Neural crest cell (in vitro differentiated cells): ENCODE data around the gene AFAP1. TPM values are rescaled to one million over a fixed set of nuclear protein-coding genes. Genes with fewer than 3 reads are reported as not detected.

Source experiments
- DNase-seq: peaks from one replicate; pipeline ENCODE4 v3.0.0; 2021; ENCODE audit warnings: low read depth, mixed read lengths, low spot score
- H3K27ac Mint-ChIP-seq: one replicate; pipeline ENCODE4 v1.8.0; 2021; ENCODE audit warnings: mild to moderate bottlenecking, mixed read lengths; ENCODE audit not compliant: unreplicated experiment
- H3K27me3 Mint-ChIP-seq: 2 replicates; pipeline ENCODE4 v1.8.0; 2021; ENCODE audit warnings: low read depth, mild to moderate bottlenecking, mixed read lengths
- H3K36me3 Mint-ChIP-seq: 2 replicates; pipeline ENCODE4 v1.8.0; 2021; ENCODE audit warnings: low read depth, mild to moderate bottlenecking, mixed read lengths
- H3K4me1 Mint-ChIP-seq: 2 replicates; pipeline ENCODE4 v1.8.0; 2021; ENCODE audit warnings: mixed read lengths
- H3K4me3 Mint-ChIP-seq: one replicate; pipeline ENCODE4 v1.8.0; 2021; ENCODE audit warnings: mild to moderate bottlenecking, mixed read lengths
- H3K9me3 Mint-ChIP-seq: 2 replicates; pipeline ENCODE4 v1.8.0; 2021; ENCODE audit warnings: mixed read lengths
- CTCF ChIP-seq: fragments of 200-600 bp; sonication (generic); conservative IDR thresholded peaks from 2 replicates; pipeline ENCODE4 v1.5.0; 2021; ENCODE audit warnings: antibody characterized with exemption, mild to moderate bottlenecking
- total RNA-seq: library from RNA; stranded (reverse); gene quantifications from 2 replicates; pipeline ENCODE4 v1.2.1, GENCODE V29; 2021

Gene AFAP1
- total RNA-seq, 1 donor from 2014 or later = 28.1 TPM

GRCh38 chr4:7815981-7816380 is 123.7 kb downstream of the AFAP1 start:
- Mint-ChIP-seq H3K27me3 (no peaks in the 10 kb centered on the region), H3K9me3 (no peaks in the 10 kb centered on the region), H3K4me3 (no peak overlapping the region), H3K27ac (no peak overlapping the region), H3K36me3 (peaks cover 15% of the 10 kb centered on the region), H3K4me1 (peaks cover 21% of the 10 kb centered on the region)
- no peak for DNase-seq
- no peak for TF ChIP-seq CTCF

GRCh38 chr4:7815562-7815961 is 124.1 kb downstream of the AFAP1 start:
- DNase-seq = no peak
- H3K4me1 Mint-ChIP-seq = peaks cover 21% of the 10 kb centered on the region
- peaks cover 15% of the 10 kb centered on the region for H3K36me3 Mint-ChIP-seq
- H3K27me3 Mint-ChIP-seq = no peaks in the 10 kb centered on the region
- no peak overlapping the region for H3K27ac Mint-ChIP-seq
- no peak overlapping the region for H3K4me3 Mint-ChIP-seq
- no peaks in the 10 kb centered on the region for H3K9me3 Mint-ChIP-seq
- TF ChIP-seq CTCF = no peak

GRCh38 chr4:7814451-7814850 is 125.2 kb downstream of the AFAP1 start:
- Mint-ChIP-seq H3K36me3 (peaks cover 18% of the 10 kb centered on the region), H3K27me3 (no peaks in the 10 kb centered on the region), H3K4me1 (peaks cover 20% of the 10 kb centered on the region), H3K9me3 (no peaks in the 10 kb centered on the region), H3K27ac (no peak overlapping the region), H3K4me3 (no peak overlapping the region)
- no peak for TF ChIP-seq CTCF
- no peak for DNase-seq

- Mint-ChIP-seq H3K36me3 (peaks cover 20% of the 10 kb centered on the region), H3K9me3 (no peaks in the 10 kb centered on the region)
These were observed 126.0 kb downstream of the AFAP1 start for GRCh38 chr4:7813674-7814073.

GRCh38 chr4:7812921-7813320 is 126.7 kb downstream of the AFAP1 start:
- Mint-ChIP-seq H3K4me1 (peaks cover 20% of the 10 kb centered on the region), H3K4me3 (no peak overlapping the region), H3K9me3 (no peaks in the 10 kb centered on the region), H3K36me3 (peaks cover 23% of the 10 kb centered on the region), H3K27me3 (no peaks in the 10 kb centered on the region), H3K27ac (no peak overlapping the region)
- no peak for TF ChIP-seq CTCF
- DNase-seq = no peak

More at GRCh38 chr4:7813674-7814073, 126.0 kb downstream of the AFAP1 start:
- H3K27me3 Mint-ChIP-seq = no peaks in the 10 kb centered on the region
- no peak overlapping the region for H3K4me3 Mint-ChIP-seq
- TF ChIP-seq CTCF = no peak
- DNase-seq = no peak
- peaks cover 19% of the 10 kb centered on the region for H3K4me1 Mint-ChIP-seq
- H3K27ac Mint-ChIP-seq = no peak overlapping the region
